ENCODE results near the gene RCOR3.
"Not testable (repeated sequence)": the region's sequence is repeated elsewhere in the genome, so short reads cannot be mapped to it uniquely, and the experiment has no call there.

The RCOR3 gene

DNA sequence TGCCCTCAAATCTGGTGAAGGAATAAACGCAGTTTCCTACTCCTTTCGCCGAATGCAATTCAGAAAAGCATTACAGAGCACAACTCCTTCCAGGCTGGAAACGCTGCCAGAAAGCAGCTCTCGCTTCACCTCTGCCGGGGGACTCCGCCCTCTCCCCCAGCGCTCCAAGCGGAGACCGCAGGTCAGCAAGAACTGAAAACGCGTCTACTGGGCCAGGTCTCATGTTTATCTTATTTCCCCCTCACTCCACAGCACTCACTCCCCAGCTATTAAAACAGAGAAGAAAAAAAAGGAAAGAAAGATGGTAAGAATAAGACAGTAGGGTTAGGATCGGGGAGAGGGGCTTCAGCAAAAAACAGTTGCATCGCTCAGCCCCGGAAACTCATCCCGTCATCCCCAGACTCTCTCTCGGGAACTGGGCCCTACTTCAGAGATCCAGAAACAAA is 833 bp upstream of the RCOR3 start:
- H3K4me3 ChIP-seq (ENCODE audit: insufficient read depth, low read depth, low read length, poor library complexity, severe bottlenecking) = peak overlapping the region; percentile 81
- H3K27ac ChIP-seq (ENCODE audit: insufficient read depth, low read length, poor library complexity, severe bottlenecking) = peak overlapping the region; percentile 82
- H3K9me3 ChIP-seq (ENCODE audit: control insufficient read depth, low read length) = no peaks in the 10 kb centered on the region
- peaks cover 11% of the 10 kb centered on the region for H3K4me1 ChIP-seq (ENCODE audit: control insufficient read depth, insufficient read depth, low read length, poor library complexity, severe bottlenecking)
- no peaks in the 10 kb centered on the region for H3K36me3 ChIP-seq (ENCODE audit: control insufficient read depth, insufficient read depth, low read length)
- peak; percentile 28 to 41 (median 33) for DNase-seq
- H3K27me3 ChIP-seq (replicated peaks; ENCODE audit: control insufficient read depth, insufficient read depth, low read length, poor library complexity, severe bottlenecking) = no peaks in the 10 kb centered on the region

DNA sequence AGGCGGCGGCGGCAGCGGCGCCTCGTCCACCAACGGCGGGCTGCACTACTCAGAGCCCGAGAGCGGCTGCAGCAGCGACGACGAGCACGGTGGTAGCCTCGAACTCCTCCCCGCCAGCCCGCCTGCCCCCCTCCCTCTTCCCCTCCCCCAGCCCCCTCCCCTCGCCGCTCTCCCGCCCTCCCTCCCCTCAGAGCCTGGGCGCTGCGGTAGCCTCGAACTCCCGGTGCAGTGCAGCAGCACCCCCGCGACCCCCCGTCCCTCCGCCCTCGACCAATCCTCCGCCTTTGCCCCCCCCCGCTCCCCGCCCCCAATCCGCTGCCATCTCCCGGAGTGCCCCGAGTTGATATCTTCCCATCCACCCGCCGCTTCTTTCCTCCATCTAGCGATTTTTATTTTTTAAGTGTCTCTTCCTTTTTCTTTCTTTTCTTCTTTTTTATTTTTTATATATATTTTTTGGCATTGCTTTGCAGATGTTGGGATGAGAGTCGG is 516 bp downstream of the RCOR3 start:
- DNase-seq = peak in 1 of 3 donors; percentile 40
- no peaks in the 10 kb centered on the region for H3K9me3 ChIP-seq (ENCODE audit: control insufficient read depth, low read length)

DNA sequence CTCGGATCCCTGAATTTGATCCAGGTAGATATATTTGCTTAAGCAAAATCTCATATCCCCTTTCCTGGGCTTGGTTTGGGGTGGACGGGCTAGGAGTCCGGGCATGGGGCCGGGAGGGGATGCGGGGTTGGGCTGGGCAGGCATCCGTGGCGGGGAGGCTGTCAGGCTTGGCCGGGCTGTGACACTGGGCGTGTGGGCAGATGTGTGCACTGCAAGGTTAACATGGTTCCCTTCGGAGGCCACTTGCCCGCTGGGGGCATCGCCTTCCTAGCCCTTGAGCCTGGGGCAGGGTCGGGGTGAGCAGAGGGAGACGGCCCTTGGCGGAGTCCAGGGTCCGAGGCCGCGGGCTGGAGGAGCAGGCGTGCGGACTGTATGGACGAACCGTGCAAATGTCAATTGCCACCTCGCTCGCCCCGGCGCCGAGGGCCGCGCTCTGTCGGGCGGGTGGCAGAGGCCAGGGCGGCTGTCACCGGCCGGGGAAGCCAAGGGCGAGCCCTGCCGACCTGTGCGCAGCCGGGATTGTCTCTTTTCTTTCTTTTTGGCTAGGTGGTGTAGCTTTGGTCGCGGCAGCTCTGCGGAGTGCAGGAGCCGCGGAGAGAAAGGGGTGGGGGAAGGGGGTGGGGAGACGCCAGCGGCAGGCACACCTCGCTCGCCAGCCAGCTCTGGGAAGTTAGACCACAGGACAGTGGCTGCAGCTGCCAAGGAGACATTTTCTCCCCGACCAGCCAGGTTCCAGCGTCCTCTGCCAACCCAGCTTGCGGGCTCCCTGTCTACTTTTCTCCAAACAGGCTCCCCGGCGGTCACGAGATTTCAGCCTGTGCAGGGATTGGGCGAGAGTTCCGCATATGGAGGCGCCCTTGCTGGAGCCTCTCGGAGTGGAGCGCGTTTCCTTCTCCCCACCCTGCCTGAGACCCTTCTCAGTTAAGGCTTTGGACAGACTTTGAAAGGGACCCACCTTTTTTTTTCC is 1.3 kb downstream of the RCOR3 start:
- peak; percentile 39 to 56 (median 46) for DNase-seq
- no peaks in the 10 kb centered on the region for H3K27me3 ChIP-seq (replicated peaks; ENCODE audit: control insufficient read depth, insufficient read depth, low read length, poor library complexity, severe bottlenecking)
- no peaks in the 10 kb centered on the region for H3K36me3 ChIP-seq (ENCODE audit: control insufficient read depth, insufficient read depth, low read length)
- H3K4me3 ChIP-seq (ENCODE audit: insufficient read depth, low read depth, low read length, poor library complexity, severe bottlenecking) = peak overlapping the region; percentile 81
- H3K27ac ChIP-seq (ENCODE audit: insufficient read depth, low read length, poor library complexity, severe bottlenecking) = peak overlapping the region; percentile 82
- no peaks in the 10 kb centered on the region for H3K9me3 ChIP-seq (ENCODE audit: control insufficient read depth, low read length)
- H3K4me1 ChIP-seq (ENCODE audit: control insufficient read depth, insufficient read depth, low read length, poor library complexity, severe bottlenecking) = peaks cover 11% of the 10 kb centered on the region

More for the DNA sequence above, 516 bp downstream of the RCOR3 start:
- peak overlapping the region; percentile 81 for H3K4me3 ChIP-seq (ENCODE audit: insufficient read depth, low read depth, low read length, poor library complexity, severe bottlenecking)
- no peaks in the 10 kb centered on the region for H3K27me3 ChIP-seq (replicated peaks; ENCODE audit: control insufficient read depth, insufficient read depth, low read length, poor library complexity, severe bottlenecking)
- peak overlapping the region; percentile 82 for H3K27ac ChIP-seq (ENCODE audit: insufficient read depth, low read length, poor library complexity, severe bottlenecking)
- peaks cover 11% of the 10 kb centered on the region for H3K4me1 ChIP-seq (ENCODE audit: control insufficient read depth, insufficient read depth, low read length, poor library complexity, severe bottlenecking)
- H3K36me3 ChIP-seq (ENCODE audit: control insufficient read depth, insufficient read depth, low read length) = no peaks in the 10 kb centered on the region

DNA sequence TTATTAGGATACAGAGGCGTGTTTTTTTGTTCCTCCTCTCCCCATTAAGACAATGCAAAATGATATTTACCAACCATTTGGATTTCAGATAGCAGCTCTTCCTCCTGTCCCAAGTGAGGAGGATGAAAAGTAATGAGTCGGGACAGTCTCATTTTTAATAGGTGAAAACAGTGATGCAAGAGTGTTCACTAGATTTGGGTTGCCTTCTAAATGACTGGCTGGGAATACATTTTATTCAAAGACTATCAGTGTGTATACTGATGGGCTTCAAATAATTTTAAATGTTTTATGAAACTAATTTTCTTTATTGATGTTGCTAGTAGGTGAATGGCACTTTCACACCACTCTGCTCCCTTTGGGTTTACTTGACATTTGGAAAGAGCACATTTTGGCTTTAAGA is 2.1 kb downstream of the RCOR3 start:
- H3K4me3 ChIP-seq (ENCODE audit: insufficient read depth, low read depth, low read length, poor library complexity, severe bottlenecking) = peak overlapping the region; percentile 81
- no peaks in the 10 kb centered on the region for H3K36me3 ChIP-seq (ENCODE audit: control insufficient read depth, insufficient read depth, low read length)
- no peaks in the 10 kb centered on the region for H3K27me3 ChIP-seq (replicated peaks; ENCODE audit: control insufficient read depth, insufficient read depth, low read length, poor library complexity, severe bottlenecking)
- H3K4me1 ChIP-seq (ENCODE audit: control insufficient read depth, insufficient read depth, low read length, poor library complexity, severe bottlenecking) = peaks cover 11% of the 10 kb centered on the region
- peak overlapping the region; percentile 82 for H3K27ac ChIP-seq (ENCODE audit: insufficient read depth, low read length, poor library complexity, severe bottlenecking)
- no peak for DNase-seq
- H3K9me3 ChIP-seq (ENCODE audit: control insufficient read depth, low read length) = no peaks in the 10 kb centered on the region

DNA sequence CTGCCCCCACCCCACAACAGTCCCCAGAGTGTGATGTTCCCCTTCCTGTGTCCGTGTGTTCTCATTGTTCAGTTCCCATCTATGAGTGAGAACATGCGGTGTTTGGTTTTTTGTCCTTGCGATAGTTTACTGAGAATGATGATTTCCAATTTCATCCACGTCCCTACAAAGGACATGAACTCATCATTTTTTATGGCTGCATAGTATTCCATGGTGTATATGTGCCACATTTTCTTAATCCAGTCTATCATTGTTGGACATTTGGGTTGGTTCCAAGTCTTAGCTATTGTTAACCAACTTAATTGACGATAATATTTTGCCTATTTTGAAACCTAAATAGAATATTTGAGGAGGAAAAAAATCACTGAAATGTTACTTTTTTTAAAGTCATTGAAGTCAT is 3.9 kb downstream of the RCOR3 start:
- not testable (repeated sequence) for H3K9me3 ChIP-seq (ENCODE audit: control insufficient read depth, low read length); H3K27me3 ChIP-seq (replicated peaks; ENCODE audit: control insufficient read depth, insufficient read depth, low read length, poor library complexity, severe bottlenecking); H3K36me3 ChIP-seq (ENCODE audit: control insufficient read depth, insufficient read depth, low read length); H3K27ac ChIP-seq (ENCODE audit: insufficient read depth, low read length, poor library complexity, severe bottlenecking); DNase-seq; H3K4me3 ChIP-seq (ENCODE audit: insufficient read depth, low read depth, low read length, poor library complexity, severe bottlenecking)
- peaks cover 11% of the 10 kb centered on the region for H3K4me1 ChIP-seq (ENCODE audit: control insufficient read depth, insufficient read depth, low read length, poor library complexity, severe bottlenecking)

DNA sequence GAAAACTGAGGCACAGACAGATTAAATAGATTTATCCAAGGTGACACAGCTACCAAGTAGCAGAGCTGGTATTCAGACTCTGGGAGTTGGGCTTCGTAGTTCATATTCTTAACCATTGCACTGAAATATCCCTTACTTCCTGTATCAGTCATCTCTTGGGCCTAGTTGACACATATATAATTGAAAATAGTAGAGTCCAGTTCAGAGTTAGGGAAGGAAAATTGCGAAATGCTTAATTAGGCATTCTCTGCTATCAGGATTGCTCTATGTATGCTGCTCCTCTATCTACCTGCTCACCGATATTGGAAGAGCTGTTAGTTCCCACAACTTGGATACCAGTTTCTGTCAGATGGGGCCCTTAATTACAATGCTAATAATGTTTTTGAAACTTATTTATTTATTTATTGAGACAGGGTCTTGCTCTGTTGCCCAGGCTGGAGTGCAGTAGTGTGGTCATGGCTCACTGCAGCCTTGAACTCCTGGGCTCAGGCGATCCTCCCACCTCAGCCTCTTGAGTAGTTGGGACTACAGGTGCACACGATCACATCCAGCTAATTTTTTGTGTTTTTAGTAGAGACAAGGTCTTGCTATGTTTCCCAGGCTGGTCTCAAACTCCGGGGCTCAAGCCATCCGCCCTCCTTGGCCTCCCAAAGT is 8.2 kb downstream of the RCOR3 start:
- Histone ChIP-seq H3K9me3 (ENCODE audit: control insufficient read depth, low read length) (no peaks in the 10 kb centered on the region), H3K27me3 (replicated peaks; ENCODE audit: control insufficient read depth, insufficient read depth, low read length, poor library complexity, severe bottlenecking) (no peaks in the 10 kb centered on the region), H3K4me1 (ENCODE audit: control insufficient read depth, insufficient read depth, low read length, poor library complexity, severe bottlenecking) (no peaks in the 10 kb centered on the region), H3K4me3 (ENCODE audit: insufficient read depth, low read depth, low read length, poor library complexity, severe bottlenecking) (no peak overlapping the region), H3K36me3 (ENCODE audit: control insufficient read depth, insufficient read depth, low read length) (peaks cover 4% of the 10 kb centered on the region), H3K27ac (ENCODE audit: insufficient read depth, low read length, poor library complexity, severe bottlenecking) (no peak overlapping the region)
- DNase-seq = no peak

DNA sequence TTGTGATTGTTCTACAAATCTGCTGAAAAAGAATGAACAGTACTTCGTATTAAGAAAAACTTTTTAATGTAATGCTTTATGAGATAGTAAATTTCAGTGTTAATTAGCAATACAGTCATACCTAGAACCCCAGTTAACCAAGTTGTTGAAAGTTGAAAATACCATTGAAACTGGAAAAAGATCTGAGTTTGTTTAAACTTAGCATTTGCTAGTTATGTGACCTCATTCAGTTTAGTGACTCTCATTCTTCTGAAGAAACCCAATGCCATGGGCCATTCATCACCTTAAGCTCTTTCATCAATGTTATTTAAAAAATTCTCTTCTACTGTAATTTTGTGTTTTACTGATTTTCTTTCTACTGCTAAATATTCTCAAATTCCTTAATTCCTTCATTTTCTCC is 20.2 kb downstream of the RCOR3 start:
- Histone ChIP-seq H3K4me3 (ENCODE audit: insufficient read depth, low read depth, low read length, poor library complexity, severe bottlenecking) (no peak overlapping the region), H3K9me3 (ENCODE audit: control insufficient read depth, low read length) (no peaks in the 10 kb centered on the region), H3K27me3 (replicated peaks; ENCODE audit: control insufficient read depth, insufficient read depth, low read length, poor library complexity, severe bottlenecking) (no peaks in the 10 kb centered on the region), H3K36me3 (ENCODE audit: control insufficient read depth, insufficient read depth, low read length) (peaks cover 31% of the 10 kb centered on the region), H3K27ac (ENCODE audit: insufficient read depth, low read length, poor library complexity, severe bottlenecking) (no peak overlapping the region), H3K4me1 (ENCODE audit: control insufficient read depth, insufficient read depth, low read length, poor library complexity, severe bottlenecking) (no peaks in the 10 kb centered on the region)
- DNase-seq = no peak

DNA sequence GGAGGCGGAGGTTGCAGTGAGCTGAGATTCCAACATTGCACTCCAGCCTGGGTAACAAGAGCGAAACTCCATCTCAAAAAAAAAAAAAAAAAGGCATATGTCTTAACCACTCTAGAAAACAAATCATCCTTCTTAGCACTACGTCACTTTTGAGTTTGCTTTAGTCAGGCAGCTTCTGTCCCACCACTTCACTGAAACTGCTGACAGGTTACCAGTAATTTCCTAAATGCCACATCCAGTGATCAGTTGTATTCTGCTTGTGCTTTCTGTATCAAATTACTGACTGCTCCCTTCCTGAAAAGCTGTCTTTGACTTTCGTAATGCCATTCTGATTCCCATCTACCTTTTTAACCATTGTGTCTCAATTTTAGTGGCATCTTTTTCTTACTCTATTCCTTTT is 21.7 kb downstream of the RCOR3 start:
- H3K27ac ChIP-seq (ENCODE audit: insufficient read depth, low read length, poor library complexity, severe bottlenecking) = no peak overlapping the region

DNA sequence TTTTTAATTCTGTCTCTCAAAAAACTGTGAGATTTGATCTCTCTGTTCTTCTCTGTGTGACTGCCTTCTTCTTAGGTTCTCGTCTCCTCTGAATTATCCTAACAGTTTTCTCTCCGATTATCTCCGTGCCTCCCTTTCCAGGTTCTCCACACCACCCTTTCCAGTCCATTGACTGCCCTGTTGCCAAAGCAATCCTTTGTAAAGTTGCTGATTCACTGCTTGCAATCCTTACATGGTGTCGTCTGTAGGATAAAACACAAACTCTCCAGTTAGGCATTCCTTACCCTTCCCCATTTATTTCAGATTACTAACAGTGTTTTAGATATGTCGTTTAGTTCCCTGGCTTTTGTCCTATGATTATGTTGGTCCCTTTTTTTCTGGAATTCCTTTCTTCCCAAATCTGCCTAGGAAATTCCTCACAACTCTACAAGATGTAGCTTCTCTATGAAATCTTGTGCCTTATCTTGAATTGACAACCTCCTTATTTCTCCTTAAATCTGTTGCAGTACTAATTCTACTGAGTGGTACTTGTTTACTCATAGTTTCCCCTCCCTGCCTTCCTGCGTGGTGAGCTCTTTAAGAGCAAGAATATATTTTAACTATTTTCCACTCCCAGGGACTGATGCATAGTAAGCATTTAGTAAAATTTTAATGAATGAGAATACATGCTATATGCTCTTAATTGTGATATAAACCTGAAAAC is 22.3 kb downstream of the RCOR3 start:
- Histone ChIP-seq H3K27ac (ENCODE audit: insufficient read depth, low read length, poor library complexity, severe bottlenecking) (no peak overlapping the region), H3K27me3 (replicated peaks; ENCODE audit: control insufficient read depth, insufficient read depth, low read length, poor library complexity, severe bottlenecking) (no peaks in the 10 kb centered on the region), H3K36me3 (ENCODE audit: control insufficient read depth, insufficient read depth, low read length) (peaks cover 21% of the 10 kb centered on the region), H3K4me1 (ENCODE audit: control insufficient read depth, insufficient read depth, low read length, poor library complexity, severe bottlenecking) (no peaks in the 10 kb centered on the region), H3K4me3 (ENCODE audit: insufficient read depth, low read depth, low read length, poor library complexity, severe bottlenecking) (no peak overlapping the region), H3K9me3 (ENCODE audit: control insufficient read depth, low read length) (no peaks in the 10 kb centered on the region)
- DNase-seq = no peak

More for the DNA sequence above, 21.7 kb downstream of the RCOR3 start:
- Histone ChIP-seq H3K36me3 (ENCODE audit: control insufficient read depth, insufficient read depth, low read length) (peaks cover 25% of the 10 kb centered on the region), H3K9me3 (ENCODE audit: control insufficient read depth, low read length) (no peaks in the 10 kb centered on the region), H3K4me3 (ENCODE audit: insufficient read depth, low read depth, low read length, poor library complexity, severe bottlenecking) (no peak overlapping the region), H3K4me1 (ENCODE audit: control insufficient read depth, insufficient read depth, low read length, poor library complexity, severe bottlenecking) (no peaks in the 10 kb centered on the region), H3K27me3 (replicated peaks; ENCODE audit: control insufficient read depth, insufficient read depth, low read length, poor library complexity, severe bottlenecking) (no peaks in the 10 kb centered on the region)
- no peak for DNase-seq
